ENCODE measurements around the gene GPN2.
A peak's percentile ranks its signal among the peaks of the same experiment; 100 is the strongest.

Gene GPN2

GRCh38 chr1:26831059-26831458, 59.0 kb downstream of the GPN2 start:
- no peak for DNase-seq

DNA sequence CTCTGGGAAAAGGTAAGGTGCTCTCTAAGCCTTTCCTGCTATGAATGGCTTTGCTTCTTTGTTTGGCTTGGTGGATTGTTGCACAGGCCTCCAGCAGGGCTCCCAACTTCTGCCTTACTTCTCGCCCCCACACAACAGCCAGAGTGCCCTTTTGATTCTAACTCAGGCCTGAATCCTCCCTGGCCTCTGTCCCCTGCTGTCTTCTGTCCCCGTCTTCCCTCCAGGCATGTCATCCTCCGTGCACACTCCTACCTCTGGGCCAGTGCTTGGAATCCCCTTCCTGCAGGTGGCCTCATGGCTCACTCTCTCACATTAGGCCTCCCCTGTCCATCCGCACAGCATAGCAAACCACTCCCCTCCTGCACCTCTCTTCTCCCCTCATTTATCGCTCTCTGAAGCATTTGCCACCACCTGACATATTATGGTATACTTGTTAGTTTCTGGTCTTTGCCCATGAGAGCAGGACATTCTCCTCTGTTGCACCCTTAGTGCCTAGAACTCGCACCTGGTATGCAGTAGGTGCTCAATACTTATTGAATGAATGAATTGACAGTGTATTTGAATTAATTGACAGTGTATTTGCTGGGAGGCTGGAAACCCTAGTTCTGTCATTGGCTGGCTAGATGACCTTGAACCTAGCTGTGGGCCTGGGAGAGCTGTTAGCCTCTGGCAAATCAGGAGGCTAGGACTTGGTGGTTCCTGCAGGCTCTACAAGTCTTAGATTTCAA, 60.7 kb downstream of the GPN2 start:
- DNase-seq: no peak

GRCh38 chr1:26828411-26828991, 61.6 kb downstream of the GPN2 start:
- DNase-seq: peak in 1 of 2 experiments; percentile 28

GRCh38 chr1:26827663-26828062, 62.4 kb downstream of the GPN2 start:
- no peak for DNase-seq

DNA sequence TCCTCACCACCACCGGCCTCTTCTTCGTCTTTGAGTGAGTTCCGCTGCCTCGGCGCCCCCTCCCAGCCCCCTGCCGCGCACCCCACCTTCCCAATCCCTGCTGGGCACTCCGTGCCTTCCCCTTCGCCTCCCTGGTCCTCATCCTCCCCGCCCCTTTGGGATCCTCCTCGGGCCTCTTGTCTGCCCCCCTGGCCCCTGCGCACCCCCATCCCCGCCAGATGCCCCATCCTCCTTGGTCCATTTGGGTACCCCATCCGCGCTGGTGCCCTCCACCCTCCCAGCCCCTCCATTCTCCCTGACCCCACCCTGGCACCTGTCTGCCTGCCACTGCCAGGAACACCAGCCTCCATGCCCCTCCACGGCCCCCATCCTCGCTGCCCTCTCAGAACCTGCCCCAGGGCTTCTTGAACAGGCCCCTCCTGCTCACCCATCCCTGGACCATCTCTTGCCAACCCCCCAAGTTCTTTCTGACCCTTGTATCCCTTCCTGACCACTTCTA, 62.9 kb downstream of the GPN2 start:
- no peak for DNase-seq

- DNase-seq: peak; percentile 15 to 17
Observed at GRCh38 chr1:26826261-26827105, 63.6 kb downstream of the GPN2 start, which contains the start of gene ZDHHC18. TSS of gene ZDHHC18 (plus strand) at chr1:26826688. CDS start at chr1:26826805, 117 bp downstream.
